Effector CD8-positive, alpha-beta T cell (primary cell): ENCODE data around the gene NAA38.
A peak's percentile ranks its signal among the peaks of the same experiment; 100 is the strongest.

ENCODE experiments used
- DNase-seq: peaks from one replicate; lab custom pipeline; 2025; lab: John Stamatoyannopoulos, UW
- total RNA-seq, 4 experiments: gene quantifications; one replicate each; lab custom pipeline; 2026; lab: John Stamatoyannopoulos, UW

Gene NAA38, protein sequence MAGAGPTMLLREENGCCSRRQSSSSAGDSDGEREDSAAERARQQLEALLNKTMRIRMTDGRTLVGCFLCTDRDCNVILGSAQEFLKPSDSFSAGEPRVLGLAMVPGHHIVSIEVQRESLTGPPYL
- total RNA-seq = 14.2 to 21.7 (median 17.4) reads per million in 4 experiments

GRCh38 chr17:7856811-7857712 lies at the start of gene NAA38:
TSS of gene NAA38 (minus strand) at chr17:7857559. CDS start at chr17:7857463, 96 bp downstream.
- peak; percentile 90 for DNase-seq

DNA sequence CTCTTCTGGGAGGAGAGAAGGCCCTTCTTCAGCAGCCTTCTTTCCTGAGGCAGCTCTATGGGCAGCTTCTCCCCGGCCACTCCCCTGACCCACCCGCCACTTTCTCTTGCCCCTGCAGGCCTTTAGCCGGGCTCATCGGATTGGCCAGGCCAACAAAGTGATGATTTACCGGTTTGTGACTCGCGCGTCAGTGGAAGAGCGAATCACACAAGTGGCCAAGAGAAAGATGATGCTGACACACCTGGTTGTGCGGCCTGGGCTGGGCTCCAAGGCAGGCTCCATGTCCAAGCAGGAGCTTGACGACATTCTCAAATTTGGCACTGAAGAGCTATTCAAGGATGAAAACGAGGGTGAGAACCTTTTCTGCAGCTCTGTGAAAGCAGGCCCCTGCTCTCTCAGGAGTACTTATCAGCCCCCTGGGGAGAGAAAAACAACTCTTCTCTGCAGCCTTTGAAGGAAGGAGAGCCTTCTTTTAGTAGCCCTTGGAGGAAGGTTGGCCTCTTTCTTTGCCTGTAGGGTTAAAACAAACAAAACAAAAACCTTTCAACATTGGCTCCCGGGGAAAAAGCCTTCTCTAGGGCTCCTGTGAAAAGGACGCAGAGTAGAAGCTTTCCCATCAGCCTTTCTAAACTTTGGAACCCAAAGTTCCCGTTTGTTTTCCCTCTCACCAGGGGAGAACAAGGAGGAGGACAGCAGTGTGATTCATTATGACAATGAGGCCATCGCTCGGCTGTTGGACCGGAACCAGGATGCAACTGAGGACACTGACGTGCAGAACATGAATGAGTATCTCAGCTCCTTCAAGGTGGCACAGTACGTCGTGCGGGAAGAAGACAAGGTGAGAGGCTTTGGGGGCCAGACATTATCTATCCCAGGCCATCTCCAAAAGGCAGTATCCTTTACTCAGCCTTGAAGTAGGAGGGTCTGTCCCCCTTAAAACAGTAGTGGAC lies 46.1 kb upstream of the NAA38 start:
- DNase-seq = no peak

GRCh38 chr17:7897773-7898172 lies 40.4 kb upstream of the NAA38 start:
- DNase-seq = no peak

DNA sequence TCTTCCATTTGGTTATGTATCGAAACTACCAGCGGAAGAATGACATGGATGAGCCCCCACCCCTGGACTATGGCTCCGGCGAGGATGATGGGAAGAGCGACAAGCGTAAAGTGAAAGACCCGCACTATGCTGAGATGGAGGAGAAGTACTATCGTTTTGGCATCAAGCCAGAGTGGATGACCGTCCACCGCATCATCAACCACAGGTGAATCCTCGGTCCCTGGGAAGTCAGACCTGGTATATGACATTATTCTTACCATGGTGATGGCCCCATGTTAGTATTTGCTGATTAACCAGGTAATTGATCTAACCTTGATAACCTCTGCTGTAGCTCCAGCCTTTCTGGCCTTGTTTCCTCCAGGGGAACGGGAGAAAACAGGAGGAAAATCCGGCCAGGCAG lies 39.7 kb upstream of the NAA38 start:
- DNase-seq = no peak

DNA sequence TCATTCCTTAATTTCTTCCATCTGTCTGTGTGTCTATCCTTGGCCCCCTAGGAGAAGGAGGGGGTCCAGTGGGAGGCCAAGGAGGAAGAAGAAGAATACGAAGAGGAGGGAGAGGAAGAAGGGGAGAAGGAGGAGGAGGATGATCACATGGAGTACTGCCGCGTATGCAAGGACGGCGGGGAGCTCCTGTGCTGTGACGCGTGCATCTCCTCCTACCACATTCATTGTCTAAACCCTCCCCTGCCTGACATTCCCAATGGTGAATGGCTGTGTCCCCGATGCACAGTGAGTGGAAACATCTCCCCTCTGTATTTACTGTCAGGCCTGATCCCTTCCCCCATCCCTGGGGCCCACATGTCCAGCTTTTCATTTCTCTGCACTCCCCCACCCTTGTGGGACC lies 37.5 kb upstream of the NAA38 start:
- DNase-seq = no peak

- DNase-seq = no peak
Observed at GRCh38 chr17:7894226-7894625, 36.9 kb upstream of the NAA38 start.

DNA sequence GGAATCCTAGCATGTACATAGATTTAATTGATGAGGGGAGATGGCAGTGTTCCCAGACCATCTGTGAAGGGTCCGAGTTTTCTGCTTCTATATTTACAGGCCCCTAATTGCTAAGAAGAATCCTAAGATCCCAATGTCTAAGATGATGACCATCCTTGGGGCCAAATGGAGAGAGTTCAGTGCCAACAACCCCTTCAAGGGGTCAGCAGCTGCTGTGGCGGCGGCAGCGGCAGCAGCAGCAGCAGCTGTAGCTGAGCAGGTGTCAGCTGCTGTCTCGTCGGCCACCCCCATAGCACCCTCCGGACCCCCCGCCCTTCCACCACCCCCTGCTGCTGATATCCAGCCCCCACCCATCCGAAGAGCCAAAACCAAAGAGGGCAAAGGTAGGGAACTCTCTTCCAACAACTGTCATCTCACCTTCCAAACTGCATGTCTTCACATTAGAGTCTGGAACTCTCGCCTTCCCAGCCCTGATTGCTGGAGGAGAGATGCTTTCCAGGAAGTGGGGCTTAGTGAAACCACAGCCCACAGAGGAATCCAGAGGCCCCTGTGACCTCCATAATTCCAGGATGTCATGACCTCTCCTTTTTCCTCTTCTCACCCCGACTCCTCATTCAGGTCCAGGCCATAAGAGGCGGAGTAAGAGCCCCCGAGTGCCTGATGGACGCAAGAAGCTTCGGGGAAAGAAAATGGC lies 36.0 kb upstream of the NAA38 start:
- no peak for DNase-seq

GRCh38 chr17:7889166-7889955 lies 32.0 kb upstream of the NAA38 start:
- DNase-seq = peak; percentile 21

- no peak for DNase-seq
Observed at GRCh38 chr17:7888184-7888920, 31.0 kb upstream of the NAA38 start, which contains the start of gene CHD3. TSS of gene CHD3 (plus strand) at chr17:7888789. CDS start at chr17:7889001, 212 bp downstream.

DNA sequence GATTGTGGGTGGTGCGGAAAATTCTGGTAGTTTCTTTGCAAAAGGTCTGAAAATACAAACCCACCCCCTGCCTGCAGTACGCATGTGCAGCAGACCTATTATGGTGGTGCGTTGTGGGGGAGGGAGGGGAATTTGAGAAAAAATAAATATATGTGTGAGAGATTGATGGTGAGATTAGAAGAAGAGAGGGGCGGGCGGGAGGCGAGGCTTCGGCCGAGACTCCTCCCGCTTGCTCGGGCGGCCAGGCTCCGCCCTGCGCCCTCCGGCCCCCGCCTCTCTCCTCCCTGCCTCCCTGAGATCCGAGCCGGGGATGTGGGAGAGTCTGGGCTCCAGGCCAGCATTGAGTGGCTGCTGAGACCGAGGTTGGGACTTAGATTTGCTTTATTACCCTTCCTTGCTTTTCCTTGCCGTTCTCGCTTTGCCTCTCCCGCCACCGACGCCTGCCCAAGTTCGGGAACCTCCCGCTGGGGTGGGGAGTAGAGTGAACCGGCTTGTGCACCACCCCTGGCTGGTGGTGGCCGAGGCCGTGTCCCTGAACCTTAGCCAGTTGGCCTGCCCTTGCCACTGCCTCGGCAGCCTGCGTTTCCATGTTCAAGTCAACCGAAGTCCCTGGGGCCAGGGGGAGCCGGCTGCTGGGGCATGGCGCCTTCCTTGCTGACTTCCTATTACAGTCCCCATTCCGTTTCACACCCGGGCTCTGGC lies 30.3 kb upstream of the NAA38 start:
- peak; percentile 80 for DNase-seq

DNA sequence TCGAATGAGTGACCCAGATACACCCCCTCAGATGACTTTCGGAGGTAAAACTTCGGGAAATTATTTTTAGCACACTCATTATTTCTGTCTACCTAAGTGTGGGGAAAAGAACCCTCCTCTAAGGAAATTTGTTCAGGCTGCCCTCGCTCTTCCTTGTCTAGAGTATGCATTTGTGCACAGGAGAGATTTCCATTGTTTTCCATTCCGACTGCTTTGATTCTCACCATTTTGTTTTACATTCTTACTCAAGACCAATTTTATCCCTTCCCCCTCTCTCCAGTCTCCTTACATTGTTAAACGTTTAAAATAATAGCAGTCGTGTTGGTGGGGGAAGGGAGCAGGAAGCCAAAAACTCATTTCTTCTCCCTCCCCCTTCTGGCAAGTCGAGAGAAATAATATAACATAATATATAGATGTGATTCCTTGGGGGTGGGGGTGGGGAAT lies 29.7 kb upstream of the NAA38 start:
- no peak for DNase-seq

GRCh38 chr17:7886227-7887037 lies 29.1 kb upstream of the NAA38 start:
- peak; percentile 65 for DNase-seq

GRCh38 chr17:7885367-7886226 lies 28.2 kb upstream of the NAA38 start:
- DNase-seq = peak; percentile 29

GRCh38 chr17:7884581-7885366 lies 27.4 kb upstream of the NAA38 start:
- peak; percentile 9 for DNase-seq

DNA sequence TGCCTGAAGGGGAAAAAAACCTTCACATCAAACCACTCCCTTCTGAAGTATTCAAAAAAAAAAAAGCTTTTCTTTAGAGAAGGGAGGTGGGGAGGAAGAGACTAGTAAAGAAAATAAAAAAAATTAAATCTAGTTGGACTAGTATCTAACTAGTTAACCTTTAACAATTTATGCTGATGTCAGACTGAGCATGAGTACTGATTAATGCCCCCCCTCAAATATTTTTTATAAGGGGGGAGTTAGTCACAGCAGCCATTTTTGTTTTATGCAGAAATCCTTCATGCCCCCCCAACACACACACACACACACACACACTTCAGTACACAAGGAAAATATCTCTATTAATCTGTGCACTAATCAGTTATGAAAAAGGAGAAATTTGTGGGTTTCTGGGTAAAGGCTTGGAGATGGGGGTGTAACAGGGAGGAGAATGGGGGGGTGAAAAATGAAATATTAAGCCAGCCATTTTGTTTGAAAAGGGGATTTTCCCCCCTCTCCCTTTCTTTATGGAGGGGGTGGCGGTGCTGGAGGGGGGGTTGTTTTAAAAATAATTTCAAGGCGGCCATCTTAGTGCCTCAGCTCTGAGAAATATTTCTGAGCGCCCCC lies 26.5 kb upstream of the NAA38 start:
- peak; percentile 34 for DNase-seq

GRCh38 chr17:7882629-7883028 lies 25.3 kb upstream of the NAA38 start:
- no peak for DNase-seq
